HUES6 (cell line): ENCODE data around the gene IRS2.

Experiments used
- H3K27ac ChIP-seq: 2 replicates; pipeline ENCODE4 v1.7.0; 2013; ENCODE audit warnings: low read depth, mild to moderate bottlenecking, low read length, inconsistent platforms
- H3K27me3 ChIP-seq: 2 replicates; pipeline ENCODE4 v1.6.1; 2013; ENCODE audit warnings: low read length; ENCODE audit not compliant: control insufficient read depth, insufficient read depth
- H3K36me3 ChIP-seq: 2 replicates; pipeline ENCODE4 v1.6.1; 2013; ENCODE audit warnings: low read length; ENCODE audit not compliant: control insufficient read depth, insufficient read depth
- H3K4me1 ChIP-seq: 2 replicates; pipeline ENCODE4 v1.6.1; 2013; ENCODE audit warnings: low read length; ENCODE audit not compliant: control insufficient read depth, insufficient read depth
- H3K4me3 ChIP-seq: 2 replicates; pipeline ENCODE4 v1.5.1; 2013; ENCODE audit warnings: low read depth, low read length
- H3K9ac ChIP-seq: one replicate; pipeline ENCODE4 v1.6.1; 2013; ENCODE audit warnings: mild to moderate bottlenecking, low read length
- H3K9me3 ChIP-seq: 2 replicates; pipeline ENCODE4 v1.6.1; 2013; ENCODE audit warnings: low read depth, low read length; ENCODE audit not compliant: control insufficient read depth, insufficient read depth

The IRS2 gene

GRCh38 chr13:109751477-109751876 is 34.9 kb downstream of the IRS2 start:
- Histone ChIP-seq H3K9me3 (no peaks in the 10 kb centered on the region), H3K27ac (no peak overlapping the region), H3K36me3 (peaks cover 21% of the 10 kb centered on the region), H3K9ac (no peak overlapping the region), H3K27me3 (no peaks in the 10 kb centered on the region), H3K4me3 (no peak overlapping the region), H3K4me1 (peaks cover 8% of the 10 kb centered on the region; the same call in 1 of the 2 replicates)

GRCh38 chr13:109750221-109750775 is 36.1 kb downstream of the IRS2 start:
- Histone ChIP-seq H3K36me3 (peaks cover 11% of the 10 kb centered on the region), H3K4me3 (no peak overlapping the region), H3K9ac (no peak overlapping the region), H3K9me3 (no peaks in the 10 kb centered on the region), H3K27ac (no peak overlapping the region), H3K27me3 (no peaks in the 10 kb centered on the region), H3K4me1 (peaks cover 8% of the 10 kb centered on the region; the same call in 1 of the 2 replicates)

- peaks cover 10% of the 10 kb centered on the region for H3K36me3 ChIP-seq
- H3K9me3 ChIP-seq = no peaks in the 10 kb centered on the region
- H3K4me1 ChIP-seq = peaks cover 15% of the 10 kb centered on the region
- no peak overlapping the region for H3K9ac ChIP-seq
- no peak overlapping the region for H3K4me3 ChIP-seq
- H3K27me3 ChIP-seq = no peaks in the 10 kb centered on the region
- no peak overlapping the region for H3K27ac ChIP-seq
These were observed 37.0 kb downstream of the IRS2 start for GRCh38 chr13:109749365-109749764.

- H3K9ac ChIP-seq = no peak overlapping the region
- peaks cover 7% of the 10 kb centered on the region for H3K36me3 ChIP-seq
- no peak overlapping the region for H3K4me3 ChIP-seq
- no peaks in the 10 kb centered on the region for H3K9me3 ChIP-seq
- no peak overlapping the region for H3K27ac ChIP-seq
- no peaks in the 10 kb centered on the region for H3K27me3 ChIP-seq
- H3K4me1 ChIP-seq = peaks cover 21% of the 10 kb centered on the region
These were observed 37.7 kb downstream of the IRS2 start for GRCh38 chr13:109748677-109749076.

GRCh38 chr13:109747524-109747923 is 38.9 kb downstream of the IRS2 start:
- H3K27ac ChIP-seq = no peak overlapping the region
- no peaks in the 10 kb centered on the region for H3K27me3 ChIP-seq
- H3K36me3 ChIP-seq = no peaks in the 10 kb centered on the region
- no peak overlapping the region for H3K9ac ChIP-seq
- no peak overlapping the region for H3K4me3 ChIP-seq
- peaks cover 22% of the 10 kb centered on the region for H3K4me1 ChIP-seq
- no peaks in the 10 kb centered on the region for H3K9me3 ChIP-seq

GRCh38 chr13:109746364-109746763 is 40.0 kb downstream of the IRS2 start:
- Histone ChIP-seq H3K9me3 (no peaks in the 10 kb centered on the region), H3K4me1 (peaks cover 22% of the 10 kb centered on the region), H3K4me3 (no peak overlapping the region), H3K36me3 (no peaks in the 10 kb centered on the region), H3K27ac (no peak overlapping the region), H3K9ac (no peak overlapping the region), H3K27me3 (no peaks in the 10 kb centered on the region)

- H3K4me1 ChIP-seq = peaks cover 19% of the 10 kb centered on the region
- H3K27me3 ChIP-seq = no peaks in the 10 kb centered on the region
- H3K9ac ChIP-seq = no peak overlapping the region
- H3K4me3 ChIP-seq = no peak overlapping the region
- no peaks in the 10 kb centered on the region for H3K36me3 ChIP-seq
- H3K9me3 ChIP-seq = no peaks in the 10 kb centered on the region
- no peak overlapping the region for H3K27ac ChIP-seq
These were observed 40.7 kb downstream of the IRS2 start for GRCh38 chr13:109745702-109746101.

GRCh38 chr13:109745060-109745459 is 41.3 kb downstream of the IRS2 start:
- no peak overlapping the region for H3K9ac ChIP-seq
- H3K27ac ChIP-seq = no peak overlapping the region
- no peaks in the 10 kb centered on the region for H3K36me3 ChIP-seq
- no peak overlapping the region for H3K4me3 ChIP-seq
- no peaks in the 10 kb centered on the region for H3K9me3 ChIP-seq
- H3K27me3 ChIP-seq = no peaks in the 10 kb centered on the region
- peaks cover 13% of the 10 kb centered on the region for H3K4me1 ChIP-seq

GRCh38 chr13:109744512-109745051 is 41.8 kb downstream of the IRS2 start:
- no peak overlapping the region for H3K27ac ChIP-seq

GRCh38 chr13:109743706-109744453 is 42.5 kb downstream of the IRS2 start:
- Histone ChIP-seq H3K36me3 (no peaks in the 10 kb centered on the region), H3K4me3 (no peak overlapping the region), H3K9ac (no peak overlapping the region), H3K27ac (no peak overlapping the region), H3K27me3 (no peaks in the 10 kb centered on the region), H3K4me1 (peaks cover 13% of the 10 kb centered on the region), H3K9me3 (no peaks in the 10 kb centered on the region)

More at GRCh38 chr13:109744512-109745051, 41.8 kb downstream of the IRS2 start:
- Histone ChIP-seq H3K36me3 (no peaks in the 10 kb centered on the region), H3K9ac (no peak overlapping the region), H3K27me3 (no peaks in the 10 kb centered on the region), H3K4me3 (no peak overlapping the region), H3K9me3 (no peaks in the 10 kb centered on the region), H3K4me1 (peaks cover 13% of the 10 kb centered on the region)

GRCh38 chr13:109741966-109742365 is 44.4 kb downstream of the IRS2 start:
- Histone ChIP-seq H3K4me3 (no peak overlapping the region), H3K27me3 (no peaks in the 10 kb centered on the region), H3K27ac (no peak overlapping the region)

More at GRCh38 chr13:109741966-109742365, 44.4 kb downstream of the IRS2 start:
- no peaks in the 10 kb centered on the region for H3K9me3 ChIP-seq
- no peaks in the 10 kb centered on the region for H3K36me3 ChIP-seq
- H3K4me1 ChIP-seq = peaks cover 13% of the 10 kb centered on the region
- no peak overlapping the region for H3K9ac ChIP-seq
